ENCODE measurements around the gene CASQ2. TPM values are rescaled to one million over a fixed set of nuclear protein-coding genes. Genes with fewer than 3 reads are reported as not detected.

Gene CASQ2
- polyA plus RNA-seq, 12 donors = 191 to 1,063 (median 826) TPM

DNA sequence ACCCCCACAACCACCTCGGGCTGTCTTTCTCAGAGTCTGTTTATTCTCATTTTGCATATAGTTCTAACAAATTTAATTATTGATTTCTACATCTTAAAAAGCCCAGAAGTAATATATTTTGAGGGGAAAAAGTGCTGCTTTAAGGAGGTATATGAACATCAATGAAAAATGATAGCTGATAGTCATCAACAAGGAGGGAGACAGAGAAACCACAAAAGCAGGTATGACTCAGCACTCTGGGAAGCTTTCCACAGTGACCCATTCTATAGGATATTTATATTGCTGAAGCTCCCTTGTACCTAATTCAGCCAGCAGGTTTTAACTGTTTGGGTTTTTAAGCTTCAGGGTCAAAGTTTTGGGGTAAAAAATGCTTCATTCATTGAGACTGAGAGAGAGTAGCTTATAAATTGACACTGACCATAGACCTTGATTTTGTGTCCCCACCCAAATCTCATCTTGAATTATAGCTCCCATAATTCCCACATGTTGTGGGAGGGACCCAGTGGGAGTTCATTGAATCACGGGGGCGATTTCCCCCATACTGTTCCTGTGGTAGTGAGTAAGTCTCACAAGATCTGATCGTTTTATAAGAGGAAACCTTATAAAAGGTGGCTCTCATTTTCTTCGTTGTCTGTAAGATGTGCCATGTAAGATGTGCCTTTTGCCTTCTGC is 99.4 kb downstream of the CASQ2 start:
- DNase-seq = no peak

DNA sequence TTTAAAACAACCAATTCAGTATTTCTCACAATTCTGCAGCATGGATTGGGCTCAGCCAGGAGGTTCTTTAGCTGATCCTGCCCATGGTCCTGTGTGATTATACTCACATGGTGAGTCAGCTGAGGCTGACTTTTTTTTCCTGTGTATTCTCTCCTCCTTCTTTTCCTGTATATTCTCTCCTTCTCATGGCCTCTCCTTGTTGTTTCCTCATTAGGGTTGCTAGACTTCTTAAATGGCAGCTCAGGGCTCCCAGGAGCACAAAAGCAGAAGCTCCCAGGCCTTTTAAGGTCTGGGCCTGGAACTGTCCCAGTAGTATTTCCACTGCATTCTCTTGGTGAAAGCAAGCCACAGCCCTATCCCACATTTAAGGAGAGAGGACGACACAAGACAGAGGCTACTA is 99.9 kb downstream of the CASQ2 start:
- no peak for DNase-seq

DNA sequence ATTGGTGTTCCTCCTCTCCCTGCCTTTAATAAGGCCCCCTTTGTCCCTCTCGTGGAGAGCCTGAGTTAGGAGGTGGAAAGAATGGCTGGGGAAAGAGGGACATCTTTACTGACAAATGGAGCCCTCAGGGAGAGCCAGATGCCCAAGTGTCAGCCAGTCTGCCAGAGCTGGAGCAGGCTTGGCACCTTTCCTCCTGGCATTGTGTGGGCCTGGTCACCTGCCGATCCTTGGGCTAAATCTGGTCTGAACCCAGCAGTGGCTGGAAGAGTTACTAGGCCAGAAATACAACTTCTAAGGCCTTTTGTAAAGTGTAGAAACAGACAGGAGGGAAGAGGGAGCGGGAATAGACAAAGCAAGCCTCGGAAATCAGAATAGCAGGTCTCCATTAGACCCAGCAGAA is 101.8 kb downstream of the CASQ2 start:
- no peak for DNase-seq

DNA sequence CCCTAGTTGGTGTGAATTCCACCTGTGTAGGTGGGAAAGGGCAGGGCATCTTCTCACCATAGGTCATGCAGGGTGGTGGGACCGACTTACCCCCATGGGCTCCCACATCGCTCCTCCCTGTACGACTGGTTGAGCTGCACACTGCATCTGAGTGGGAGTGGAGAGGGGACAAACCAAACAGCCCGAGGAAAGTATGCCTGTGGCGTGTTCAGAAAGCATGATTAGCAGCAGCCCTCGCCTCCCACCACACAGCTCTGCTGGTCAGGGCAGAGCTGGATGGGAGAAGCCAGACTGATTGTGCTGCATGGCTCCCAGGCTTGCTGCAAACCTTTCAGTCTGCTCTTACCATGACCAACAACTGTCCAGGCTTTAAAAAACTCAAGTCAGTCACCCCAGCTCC is 102.3 kb downstream of the CASQ2 start:
- no peak for DNase-seq

DNA sequence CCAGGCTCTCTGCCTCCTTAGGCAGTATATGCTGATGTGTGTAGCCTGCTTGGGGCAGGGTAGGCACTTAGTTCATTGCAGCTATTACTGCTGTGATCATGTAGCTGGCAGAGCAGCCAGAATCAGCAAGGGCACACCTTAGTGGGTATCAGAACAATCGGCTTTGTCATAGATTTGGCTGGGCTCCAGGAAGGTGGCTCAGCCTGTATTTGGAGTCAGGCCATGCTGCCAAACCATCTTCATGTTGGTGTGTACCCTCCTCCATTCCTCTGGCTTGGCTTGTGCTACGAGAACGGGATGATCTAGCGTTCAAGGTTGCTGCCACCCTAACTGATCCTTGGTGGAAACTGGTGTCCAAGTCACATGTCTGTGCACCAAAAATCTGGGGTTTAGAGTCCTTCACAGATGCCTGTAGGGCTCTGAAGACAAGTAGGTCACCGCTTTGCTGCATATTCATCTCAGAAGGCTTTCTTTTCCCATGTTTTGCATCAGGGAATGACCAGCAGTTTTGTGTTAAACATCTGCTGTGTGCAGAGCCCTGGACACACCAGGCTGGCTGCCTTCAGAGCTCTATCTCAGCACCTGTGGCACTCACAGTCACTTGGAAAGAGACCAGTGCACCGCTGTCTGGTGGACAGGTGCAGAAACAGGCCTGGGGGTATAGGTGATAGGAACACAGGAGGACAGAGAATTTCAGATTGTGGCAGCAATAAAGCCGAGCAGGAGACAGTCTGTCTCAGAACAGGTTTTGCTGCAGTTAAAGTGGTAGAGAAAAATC is 103.0 kb downstream of the CASQ2 start:
- no peak for DNase-seq

DNA sequence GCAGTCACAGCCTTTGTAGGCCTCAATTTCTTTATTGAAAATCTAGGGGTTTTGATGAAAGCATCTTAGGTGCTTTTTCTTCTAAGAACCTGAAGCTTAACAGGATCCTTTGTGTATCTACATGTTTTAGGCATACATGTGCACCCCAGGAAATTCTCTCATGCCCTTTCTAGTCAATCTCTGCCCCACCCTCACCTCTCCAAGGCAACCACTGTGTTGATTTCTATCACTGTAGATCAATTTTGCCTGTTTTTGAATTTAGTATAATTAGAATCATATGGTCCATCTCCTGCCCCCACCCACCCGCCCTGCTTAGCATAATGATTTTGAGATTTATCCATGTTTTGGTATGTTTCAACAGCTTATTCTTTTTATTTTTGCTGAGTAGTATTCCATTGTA is 107.4 kb downstream of the CASQ2 start:
- DNase-seq = no peak

DNA sequence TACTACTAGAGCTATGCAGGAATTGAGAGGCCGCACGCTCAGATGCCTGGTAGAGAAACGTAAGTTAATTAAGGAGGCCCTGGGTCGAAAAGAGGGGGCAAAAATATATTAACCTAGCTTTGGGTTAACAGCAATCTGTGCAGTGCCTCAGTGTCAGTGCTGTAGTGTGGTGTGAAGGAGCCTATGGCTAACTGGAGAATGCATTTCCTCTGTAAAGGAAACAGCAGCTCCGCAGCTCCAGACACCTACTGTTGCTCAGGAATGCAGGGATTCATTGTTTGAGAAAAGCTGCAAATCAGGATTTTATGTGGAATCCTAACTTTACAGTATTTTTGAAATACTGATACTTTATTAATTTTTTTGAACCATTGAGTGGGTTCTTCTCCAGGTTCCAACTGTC is 108.4 kb downstream of the CASQ2 start:
- no peak for DNase-seq

DNA sequence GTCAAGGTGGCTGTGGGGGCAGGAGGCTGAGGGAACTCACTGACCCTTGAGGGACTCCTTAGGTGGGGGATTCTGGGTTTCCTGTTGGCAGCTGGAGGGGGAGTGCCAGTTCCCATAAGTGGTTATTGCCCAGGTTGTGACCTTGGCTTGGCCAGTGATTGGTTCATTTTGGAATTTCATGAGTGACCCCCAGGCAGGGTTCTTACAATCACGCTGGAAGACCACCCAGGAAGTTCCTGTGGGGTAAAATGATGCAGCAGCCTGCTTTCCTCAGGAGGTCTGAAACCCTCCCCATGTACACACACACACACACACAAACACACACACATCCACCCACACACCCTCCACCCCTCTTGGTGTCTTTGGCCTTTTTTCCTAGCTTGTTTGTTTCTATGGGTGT is 109.9 kb downstream of the CASQ2 start:
- no peak for DNase-seq

DNA sequence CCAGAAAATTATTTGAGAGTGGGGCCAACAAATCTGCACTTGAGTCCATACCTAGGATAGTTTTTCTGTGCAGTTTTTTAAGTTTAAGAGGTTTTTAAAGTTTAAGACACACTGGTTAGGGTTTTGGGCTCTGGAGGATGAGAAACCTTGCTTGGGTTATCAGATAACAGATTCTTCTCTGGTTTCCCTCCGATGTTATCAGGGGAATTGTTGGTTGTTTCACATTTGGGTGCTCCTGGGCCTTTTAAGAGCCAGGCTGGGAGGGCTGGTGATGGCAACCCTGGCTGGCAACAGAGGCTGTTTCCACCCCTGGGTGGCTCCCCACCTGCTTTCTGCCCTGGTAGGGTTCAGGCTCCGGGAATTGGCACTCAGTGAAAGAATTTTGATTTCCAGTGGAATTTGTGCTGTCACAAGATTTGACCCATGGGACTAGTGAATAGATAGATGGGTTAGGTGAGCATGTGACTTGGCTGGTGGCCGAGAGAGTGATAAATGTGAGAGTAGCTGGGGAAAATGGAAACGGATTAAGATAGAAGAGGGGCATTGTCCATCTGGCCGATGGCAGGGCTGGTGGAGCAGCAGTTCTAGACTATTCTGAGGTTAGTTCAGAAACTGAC is 111.9 kb downstream of the CASQ2 start:
- DNase-seq = no peak

DNA sequence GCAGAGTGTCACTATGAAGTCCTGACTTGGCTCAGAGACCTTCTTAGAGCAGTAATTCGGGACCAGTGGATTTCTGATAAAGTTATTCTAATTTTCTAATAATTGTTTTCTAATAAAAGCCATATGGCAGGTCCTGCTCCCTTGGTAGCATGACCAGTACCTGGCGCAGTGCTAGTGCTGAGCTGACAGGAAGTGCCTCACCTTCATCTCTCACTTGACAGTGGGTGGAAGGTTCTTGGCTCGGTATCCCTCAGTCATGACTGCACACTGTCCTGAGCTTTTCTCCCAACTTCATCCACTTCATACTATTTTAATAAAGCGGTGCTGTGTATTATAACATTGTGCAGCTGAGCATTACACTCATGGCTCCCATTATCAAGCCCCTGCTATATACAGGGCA is 112.6 kb downstream of the CASQ2 start:
- no peak for DNase-seq

DNA sequence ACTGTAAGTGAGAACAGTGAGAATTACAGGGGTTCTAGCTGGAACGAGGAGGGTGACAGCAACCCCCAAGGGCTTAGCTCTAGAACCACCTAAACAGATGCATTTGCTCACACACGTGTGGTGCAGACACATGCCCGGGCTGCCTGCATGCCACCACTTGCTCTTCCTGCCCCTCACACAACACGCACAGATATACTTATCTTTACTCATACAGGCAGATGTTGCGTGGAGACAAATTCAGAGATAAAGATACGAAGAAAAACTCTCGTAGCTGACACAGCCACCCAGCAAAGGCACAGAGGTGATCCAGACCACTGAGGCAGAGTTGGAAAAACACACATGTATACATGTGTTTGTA is 113.2 kb downstream of the CASQ2 start:
- DNase-seq = no peak

DNA sequence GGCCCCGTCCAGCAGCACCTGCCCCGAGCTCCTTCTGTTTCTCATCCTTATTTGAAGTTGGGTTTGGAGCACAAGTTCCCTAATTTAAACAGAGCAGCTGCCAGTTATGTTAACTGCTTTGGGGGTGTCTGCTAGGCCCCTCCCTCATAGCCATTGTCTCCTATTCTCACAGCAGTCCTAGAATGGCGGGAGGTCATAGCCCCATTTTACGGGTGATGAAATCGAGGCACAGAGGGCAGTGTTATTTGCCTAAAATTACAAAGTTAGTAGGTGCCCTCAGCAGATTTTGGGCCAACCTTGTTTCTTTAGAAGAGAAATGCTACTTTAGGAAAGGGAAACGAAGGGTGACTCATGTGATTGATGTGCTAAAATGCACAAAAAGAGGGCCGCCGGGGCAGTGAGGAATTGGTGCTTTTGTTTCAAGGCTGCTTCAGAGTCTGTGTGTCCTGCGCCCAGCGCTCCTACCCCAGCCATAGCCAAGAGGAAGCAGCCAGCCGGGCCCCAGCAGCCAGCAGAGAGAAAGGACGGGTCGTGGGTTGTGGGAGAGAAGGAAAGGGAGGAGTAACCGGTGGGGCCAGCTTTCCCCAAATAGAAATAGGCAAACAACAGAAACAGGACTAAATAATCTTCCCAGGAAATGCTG is 113.7 kb downstream of the CASQ2 start:
- no peak for DNase-seq

DNA sequence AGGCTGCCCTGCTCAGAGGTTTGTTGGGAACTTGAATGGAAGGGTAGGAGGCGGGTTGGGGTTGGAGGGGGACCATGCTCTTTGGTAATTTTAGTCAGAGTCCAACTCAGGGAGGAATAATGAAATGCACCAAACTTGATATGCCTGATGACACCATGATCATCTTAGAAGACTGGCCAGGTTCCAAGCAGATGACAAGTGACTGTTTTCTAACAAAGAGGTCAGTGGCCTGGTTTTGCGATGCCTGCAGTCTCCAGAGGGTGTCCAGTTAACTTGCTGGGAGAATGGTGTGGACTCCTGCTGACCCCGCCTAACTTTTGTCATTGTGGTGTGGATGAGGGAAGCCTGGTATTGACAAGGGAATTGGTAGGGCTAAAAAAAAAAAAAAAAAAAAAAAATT is 114.4 kb downstream of the CASQ2 start:
- DNase-seq = no peak

DNA sequence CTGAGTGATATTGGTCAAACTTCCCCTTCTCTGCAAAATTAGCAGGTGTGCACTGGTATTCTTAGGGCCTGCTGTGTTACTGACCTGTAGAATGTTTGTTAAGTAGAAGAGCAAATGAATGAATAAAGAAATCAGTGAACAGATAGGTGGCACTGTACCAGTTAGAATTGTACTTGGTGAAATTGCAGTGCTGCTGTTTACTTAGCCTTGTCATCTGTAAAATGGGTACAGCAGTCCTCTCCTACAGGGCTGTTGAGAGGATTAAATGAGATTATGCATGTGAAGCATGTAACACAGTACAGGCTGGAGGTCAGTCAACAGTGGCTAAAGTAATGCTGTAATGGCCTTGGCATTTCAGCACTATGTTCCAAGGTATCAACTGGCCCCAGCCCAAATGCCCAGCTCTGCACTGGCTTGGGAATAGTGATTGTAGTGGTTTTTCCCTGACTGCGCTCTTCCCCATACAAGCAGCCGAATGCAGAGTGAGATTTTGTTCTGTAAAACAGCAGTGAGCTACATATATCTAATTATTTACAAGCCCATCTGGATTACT is 116.2 kb downstream of the CASQ2 start:
- no peak for DNase-seq

DNA sequence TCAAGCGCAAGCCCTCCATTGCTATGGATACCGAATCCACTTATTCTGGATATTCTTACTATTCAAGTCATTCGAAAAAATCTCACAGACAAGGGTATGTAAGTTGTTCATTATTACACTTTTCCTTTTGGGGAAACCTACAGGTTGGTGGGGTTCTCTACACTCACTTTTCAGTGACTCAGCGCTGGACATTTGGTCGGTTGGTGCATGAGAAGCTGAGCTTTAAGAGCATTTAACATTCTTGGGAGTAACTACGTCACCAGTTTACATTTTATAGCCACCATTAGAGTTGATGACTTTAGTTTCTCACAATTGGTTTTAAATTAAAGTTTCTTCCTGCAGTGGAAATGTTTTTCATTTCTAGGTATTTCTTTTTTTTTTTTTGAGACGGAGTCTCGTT is 117.1 kb downstream of the CASQ2 start:
- no peak for DNase-seq

DNA sequence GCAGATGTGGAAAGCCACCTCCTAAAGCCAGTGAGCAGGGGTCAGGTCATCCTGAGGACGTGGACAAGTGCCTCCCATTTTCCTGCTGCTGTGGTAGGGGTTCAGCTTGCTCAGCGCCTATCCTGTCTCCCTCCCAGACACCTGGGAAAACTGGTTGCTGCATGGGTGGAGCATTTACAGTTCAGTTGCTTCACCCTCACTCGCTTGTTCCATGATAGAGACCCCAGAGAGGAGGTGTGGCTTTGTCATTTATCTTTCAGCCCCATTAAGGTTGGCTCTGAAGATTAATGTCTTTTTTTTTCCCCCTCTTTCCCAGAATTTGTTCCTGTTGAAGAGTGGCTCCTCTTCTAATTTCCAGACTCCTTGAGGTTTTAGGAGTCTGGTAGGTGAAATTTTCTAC is 117.6 kb downstream of the CASQ2 start:
- DNase-seq = no peak

Other genes with a start within 250 kb of the CASQ2 start
- gene VANGL1, start 126.7 kb downstream of the CASQ2 start, polyA plus RNA-seq (ENCODE audit: insufficient read length in 12 of 12) = 10 to 100 TPM in 2 of 12 donors, 1 to 10 TPM in 9, not detected in 1; 5.0 to 15.6 (median 7.1) TPM
- under 1 TPM in 4 of 12 donors, not detected in 8; 0.06 to 0.17 (median 0.10) TPM for gene NHLH2, start 72.4 kb upstream of the CASQ2 start, polyA plus RNA-seq (ENCODE audit: insufficient read length in 12 of 12)
- gene SLC22A15, start 207.8 kb upstream of the CASQ2 start, polyA plus RNA-seq (ENCODE audit: insufficient read length in 12 of 12) = 1 to 10 TPM in 2 of 12 donors, under 1 TPM in 8, not detected in 2; 0.25 to 2.4 (median 0.71) TPM

All from muscle of arm (tissue), 12 donors.